ENCODE data around the gene GALNT14. TPM values are rescaled to one million over a fixed set of nuclear protein-coding genes. Genes with fewer than 3 reads are reported as not detected.

Gene GALNT14
- total and polyA plus RNA-seq, 2 of the 8 experiments (the other 6 are each of a cell fraction or from before 2014, with no cell fraction given) = 13.0 to 13.7 TPM

DNA sequence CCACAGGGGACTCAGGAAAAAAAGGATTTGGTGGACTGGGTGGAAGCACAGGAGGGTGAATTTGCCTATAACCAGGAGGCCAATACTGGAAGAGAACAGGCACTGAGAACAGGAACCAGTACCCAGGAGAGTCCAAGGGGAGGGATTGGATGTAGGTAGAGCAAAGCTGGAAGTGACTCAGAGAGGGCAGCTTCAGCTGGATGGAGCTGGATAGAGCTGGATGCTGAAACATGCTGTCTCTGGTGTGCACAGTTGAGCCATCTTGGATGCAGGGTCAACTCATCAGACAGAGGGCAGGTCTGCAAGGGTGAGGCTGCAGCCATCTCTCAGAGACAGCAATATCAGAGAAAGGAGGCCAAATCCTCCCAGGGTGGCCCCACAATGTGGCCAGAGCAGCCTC, 134.0 kb downstream of the GALNT14 start:
- H4K8ac ChIP-seq (ENCODE audit: extremely low read depth, insufficient read depth, low read length) = no peak overlapping the region
- no peak overlapping the region for H3K56ac ChIP-seq (replicated peaks; ENCODE audit: insufficient read length, low read depth, low read length)
- H2AFZ ChIP-seq (ENCODE audit: low read length) = no peak overlapping the region
- H3K23ac ChIP-seq (ENCODE audit: insufficient read length) = no peak overlapping the region
- no peak overlapping the region for H3K4me2 ChIP-seq (ENCODE audit: insufficient read depth in 1 of 2, low read depth in 2 of 2, low read length in 2 of 2)
- H3K4ac ChIP-seq (replicated peaks; ENCODE audit: insufficient read length, low read depth, low read length) = no peak overlapping the region
- no peak for FAIRE-seq
- no peak overlapping the region for H2BK15ac ChIP-seq (ENCODE audit: low read length)
- no peak for DNase-seq (ENCODE audit: low read depth in 1 of 2, low spot score in 2 of 2)
- H3K9ac ChIP-seq (replicated peaks in 1 of 4; ENCODE audit: extremely low read depth in 1 of 4, low read depth in 3 of 4, low read length in 3 of 4) = no peak overlapping the region
- no peak overlapping the region for H3K27ac ChIP-seq (ENCODE audit: low read depth, low read length)
- no peak overlapping the region for H3K18ac ChIP-seq (ENCODE audit: extremely low read depth, low read length)
- ChIA-PET CTCF (ENCODE audit: partially characterized antibody) (interaction anchor here (1.1 to 2.4 kb wide), 7 partner anchors 16 to 281 kb away, joined by 3 to 8 read pairs (median 4); no protein-coding TSS in a partner anchor), POLR2A (ENCODE audit: partially characterized antibody) (no interaction called here)
- H2BK120ac ChIP-seq (replicated peaks; ENCODE audit: low read depth, low read length) = no peak overlapping the region
- no peak overlapping the region for H3K4me3 ChIP-seq (ENCODE audit: extremely low read depth in 1 of 4, insufficient read depth in 2 of 4, low read depth in 3 of 4, low read length in 4 of 4)
- no peaks in the 10 kb centered on the region for H3K36me3 ChIP-seq (ENCODE audit: control insufficient read depth in 2 of 4, insufficient read depth in 4 of 4, low read length in 3 of 4)
- H4K5ac ChIP-seq (ENCODE audit: insufficient read length, low read depth, low read length) = no peak overlapping the region
- no peak overlapping the region for H2BK20ac ChIP-seq (ENCODE audit: low read length)
- H4K20me1 ChIP-seq (replicated peaks in 1 of 2; ENCODE audit: control insufficient read depth in 1 of 2, insufficient read depth in 2 of 2, low read length in 2 of 2) = no peaks in the 10 kb centered on the region
- no peaks in the 10 kb centered on the region for H3K79me1 ChIP-seq (ENCODE audit: low read depth, low read length)
- no peak overlapping the region for H3K14ac ChIP-seq (ENCODE audit: insufficient read length)
- H3K79me2 ChIP-seq (ENCODE audit: control insufficient read depth in 1 of 2, insufficient read depth in 2 of 2, low read length in 2 of 2) = no peaks in the 10 kb centered on the region
- H3K9me3 ChIP-seq (ENCODE audit: insufficient read depth in 2 of 2, low read depth in 1 of 2, low read length in 1 of 2) = no peaks in the 10 kb centered on the region
- no peak overlapping the region for H2BK12ac ChIP-seq (ENCODE audit: low read depth, low read length)
- H4K91ac ChIP-seq (replicated peaks; ENCODE audit: insufficient read length, low read length) = no peak overlapping the region
- H3K4me1 ChIP-seq (replicated peaks in 1 of 4; ENCODE audit: control insufficient read depth in 3 of 4, insufficient read depth in 4 of 4, low read length in 3 of 4) = no peaks in the 10 kb centered on the region
- H3K23me2 ChIP-seq (ENCODE audit: low read depth, low read length) = no peaks in the 10 kb centered on the region
- no peaks in the 10 kb centered on the region for H3K27me3 ChIP-seq (replicated peaks in 1 of 4; ENCODE audit: control insufficient read depth in 3 of 4, extremely low read depth in 1 of 4, insufficient read depth in 3 of 4, low read length in 3 of 4)
- H2AK5ac ChIP-seq (ENCODE audit: low read depth, low read length) = no peak overlapping the region
- H2BK5ac ChIP-seq (ENCODE audit: low read depth, low read length) = no peak overlapping the region
- no peak for TF ChIP-seq TEAD4 (IDR thresholded peaks at IDR 0.05; ENCODE audit: low read depth, low read length)
- no peak for TF ChIP-seq HDAC6 (IDR thresholded peaks at IDR 0.05; ENCODE audit: low read depth, low read length)
- TF ChIP-seq NRF1 (IDR thresholded peaks at IDR 0.05; ENCODE audit: low read depth, low read length) = no peak
- no peak for TF ChIP-seq YY1 (IDR thresholded peaks at IDR 0.05; ENCODE audit: low read depth, low read length)
- TF ChIP-seq USF2 (IDR thresholded peaks at IDR 0.05; ENCODE audit: low read length) = no peak
- no peak for TF ChIP-seq POU5F1 (IDR thresholded peaks at IDR 0.05; ENCODE audit: low read depth, low read length)
- TF ChIP-seq, protein P1, sequence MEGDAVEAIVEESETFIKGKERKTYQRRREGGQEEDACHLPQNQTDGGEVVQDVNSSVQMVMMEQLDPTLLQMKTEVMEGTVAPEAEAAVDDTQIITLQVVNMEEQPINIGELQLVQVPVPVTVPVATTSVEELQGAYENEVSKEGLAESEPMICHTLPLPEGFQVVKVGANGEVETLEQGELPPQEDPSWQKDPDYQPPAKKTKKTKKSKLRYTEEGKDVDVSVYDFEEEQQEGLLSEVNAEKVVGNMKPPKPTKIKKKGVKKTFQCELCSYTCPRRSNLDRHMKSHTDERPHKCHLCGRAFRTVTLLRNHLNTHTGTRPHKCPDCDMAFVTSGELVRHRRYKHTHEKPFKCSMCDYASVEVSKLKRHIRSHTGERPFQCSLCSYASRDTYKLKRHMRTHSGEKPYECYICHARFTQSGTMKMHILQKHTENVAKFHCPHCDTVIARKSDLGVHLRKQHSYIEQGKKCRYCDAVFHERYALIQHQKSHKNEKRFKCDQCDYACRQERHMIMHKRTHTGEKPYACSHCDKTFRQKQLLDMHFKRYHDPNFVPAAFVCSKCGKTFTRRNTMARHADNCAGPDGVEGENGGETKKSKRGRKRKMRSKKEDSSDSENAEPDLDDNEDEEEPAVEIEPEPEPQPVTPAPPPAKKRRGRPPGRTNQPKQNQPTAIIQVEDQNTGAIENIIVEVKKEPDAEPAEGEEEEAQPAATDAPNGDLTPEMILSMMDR (IDR thresholded peaks at IDR 0.05; ENCODE audit: control extremely low read depth in 1 of 3, insufficient read depth in 1 of 3, low read depth in 1 of 3, low read length in 3 of 3) = no peak
- no peak for TF ChIP-seq CHD1 (IDR thresholded peaks at IDR 0.05; ENCODE audit: low read depth, low read length)
- no peak for TF ChIP-seq KDM4A (IDR thresholded peaks at IDR 0.05; ENCODE audit: low read depth, low read length, severe bottlenecking)
- no peak for TF ChIP-seq GABPA (IDR thresholded peaks at IDR 0.05; ENCODE audit: borderline replicate concordance, insufficient read depth, low read length)
- TF ChIP-seq SIN3A (conservative IDR thresholded peaks at IDR 0.05 in 1 of 2, IDR thresholded peaks at IDR 0.05 in 1 of 2; ENCODE audit: low read depth in 1 of 2, low read length in 2 of 2) = no peak
- TF ChIP-seq SIRT6 (IDR thresholded peaks at IDR 0.05; ENCODE audit: low read length) = no peak

Measured in H1 (cell line).